HEK293 (cell line): Measurements from ENCODE around the gene GAS5.
A peak's percentile ranks its signal among the peaks of the same experiment; 100 is the strongest.

ENCODE experiments used
- HOXA7 ChIP-seq: sonication (generic); formaldehyde crosslinking; IDR thresholded peaks from 2 replicates; pipeline ENCODE4 v1.8.1; 2022; ENCODE audit warnings: missing genetic modification reagents, borderline replicate concordance
- KLF1 ChIP-seq: fragments of 450-650 bp; formaldehyde crosslinking; IDR thresholded peaks from 2 replicates; pipeline ENCODE4 v1.5.1; 2016; ENCODE audit warnings: missing biosample characterization, missing genetic modification characterization
- KLF8 ChIP-seq: fragments of 450-650 bp; formaldehyde crosslinking; IDR thresholded peaks from 2 replicates; pipeline ENCODE4 v1.5.1; 2016; ENCODE audit warnings: missing biosample characterization, missing genetic modification characterization
- SP2 ChIP-seq: fragments of 450-650 bp; formaldehyde crosslinking; IDR thresholded peaks from 2 replicates; pipeline ENCODE4 v1.5.1; 2016; ENCODE audit warnings: missing biosample characterization, missing genetic modification characterization
- ZIC2 ChIP-seq: fragments of 450-650 bp; formaldehyde crosslinking; IDR thresholded peaks from 2 replicates; pipeline ENCODE4 v1.5.1; 2016; ENCODE audit warnings: missing biosample characterization, missing genetic modification characterization
- ZNF121 ChIP-seq: fragments of 450-650 bp; formaldehyde crosslinking; IDR thresholded peaks from 2 replicates; pipeline ENCODE4 v1.5.1; 2016; ENCODE audit warnings: missing biosample characterization, missing genetic modification characterization
- ZNF169 ChIP-seq: fragments of 450-650 bp; formaldehyde crosslinking; IDR thresholded peaks from 2 replicates; pipeline ENCODE4 v1.5.1; 2016; ENCODE audit warnings: missing biosample characterization, missing genetic modification characterization
- ZNF202 ChIP-seq: fragments of 450-650 bp; formaldehyde crosslinking; IDR thresholded peaks from 2 replicates; pipeline ENCODE4 v1.5.1; 2016; ENCODE audit warnings: missing biosample characterization, missing genetic modification characterization, borderline replicate concordance
- ZNF239 ChIP-seq: fragments of 450-650 bp; formaldehyde crosslinking; IDR thresholded peaks from 2 replicates; pipeline ENCODE4 v1.5.1; 2016; ENCODE audit warnings: missing biosample characterization, missing genetic modification characterization
- ZNF302 ChIP-seq: fragments of 450-650 bp; formaldehyde crosslinking; IDR thresholded peaks from 2 replicates; pipeline ENCODE4 v1.5.1; 2016; ENCODE audit warnings: missing biosample characterization, missing genetic modification characterization, low read depth
- ZNF341 ChIP-seq: fragments of 450-650 bp; formaldehyde crosslinking; IDR thresholded peaks from 2 replicates; pipeline ENCODE4; 2016; ENCODE audit warnings: low read depth, missing biosample characterization, missing genetic modification characterization
- ZNF366 ChIP-seq: fragments of 450-650 bp; formaldehyde crosslinking; conservative IDR thresholded peaks from 2 replicates; pipeline ENCODE4 v1.5.1; 2016; ENCODE audit warnings: missing biosample characterization, missing genetic modification characterization
- ZNF426 ChIP-seq: fragments of 450-650 bp; formaldehyde crosslinking; IDR thresholded peaks from 2 replicates; pipeline ENCODE4 v1.5.1; 2017; ENCODE audit warnings: missing biosample characterization, missing genetic modification characterization, mild to moderate bottlenecking, inconsistent platforms, moderate library complexity
- ZNF433 ChIP-seq: fragments of 450-650 bp; formaldehyde crosslinking; IDR thresholded peaks from 2 replicates; pipeline ENCODE4 v1.5.1; 2016; ENCODE audit warnings: missing biosample characterization, missing genetic modification characterization, low read depth
- ZNF623 ChIP-seq: fragments of 450-650 bp; formaldehyde crosslinking; IDR thresholded peaks from 2 replicates; pipeline ENCODE4 v1.5.1; 2016; ENCODE audit warnings: missing biosample characterization, missing genetic modification characterization
- ZNF658 ChIP-seq: fragments of 450-650 bp; formaldehyde crosslinking; IDR thresholded peaks from 2 replicates; pipeline ENCODE4; 2016; ENCODE audit warnings: missing biosample characterization, missing genetic modification characterization
- ZSCAN30 ChIP-seq: fragments of 450-650 bp; IDR thresholded peaks from 2 replicates; pipeline ENCODE4 v1.5.1; 2018; ENCODE audit warnings: missing biosample characterization, mild to moderate bottlenecking, missing genetic modification characterization, moderate library complexity
- TF ChIP-seq, protein P1 (sequence below): fragments of 450-650 bp; formaldehyde crosslinking; IDR thresholded peaks from 2 replicates; pipeline ENCODE4 v1.5.1; 2016; ENCODE audit warnings: missing biosample characterization, missing genetic modification characterization
- TF ChIP-seq, protein P2 (sequence below): fragments of 450-650 bp; formaldehyde crosslinking; IDR thresholded peaks from 2 replicates; pipeline ENCODE4 v1.5.1; 2016; ENCODE audit warnings: missing biosample characterization, missing genetic modification characterization
- TF ChIP-seq, protein P3 (sequence below): fragments of 450-650 bp; formaldehyde crosslinking; IDR thresholded peaks from 2 replicates; pipeline ENCODE4 v1.5.1; 2016; ENCODE audit warnings: missing biosample characterization, missing genetic modification characterization
- TF ChIP-seq, protein P4 (sequence below): fragments of 450-650 bp; formaldehyde crosslinking; IDR thresholded peaks from 2 replicates; pipeline ENCODE4 v1.5.1; 2017; ENCODE audit warnings: missing biosample characterization, missing genetic modification characterization
- TF ChIP-seq, protein P5 (sequence below): fragments of 450-650 bp; formaldehyde crosslinking; IDR thresholded peaks from 2 replicates; pipeline ENCODE4 v1.5.0; 2017; ENCODE audit warnings: missing biosample characterization, missing genetic modification characterization, borderline replicate concordance
- TF ChIP-seq, protein P6 (sequence below): fragments of 450-650 bp; formaldehyde crosslinking; IDR thresholded peaks from 2 replicates; pipeline ENCODE4 v1.5.1; 2017; ENCODE audit warnings: missing biosample characterization, missing genetic modification characterization

Gene GAS5

DNA sequence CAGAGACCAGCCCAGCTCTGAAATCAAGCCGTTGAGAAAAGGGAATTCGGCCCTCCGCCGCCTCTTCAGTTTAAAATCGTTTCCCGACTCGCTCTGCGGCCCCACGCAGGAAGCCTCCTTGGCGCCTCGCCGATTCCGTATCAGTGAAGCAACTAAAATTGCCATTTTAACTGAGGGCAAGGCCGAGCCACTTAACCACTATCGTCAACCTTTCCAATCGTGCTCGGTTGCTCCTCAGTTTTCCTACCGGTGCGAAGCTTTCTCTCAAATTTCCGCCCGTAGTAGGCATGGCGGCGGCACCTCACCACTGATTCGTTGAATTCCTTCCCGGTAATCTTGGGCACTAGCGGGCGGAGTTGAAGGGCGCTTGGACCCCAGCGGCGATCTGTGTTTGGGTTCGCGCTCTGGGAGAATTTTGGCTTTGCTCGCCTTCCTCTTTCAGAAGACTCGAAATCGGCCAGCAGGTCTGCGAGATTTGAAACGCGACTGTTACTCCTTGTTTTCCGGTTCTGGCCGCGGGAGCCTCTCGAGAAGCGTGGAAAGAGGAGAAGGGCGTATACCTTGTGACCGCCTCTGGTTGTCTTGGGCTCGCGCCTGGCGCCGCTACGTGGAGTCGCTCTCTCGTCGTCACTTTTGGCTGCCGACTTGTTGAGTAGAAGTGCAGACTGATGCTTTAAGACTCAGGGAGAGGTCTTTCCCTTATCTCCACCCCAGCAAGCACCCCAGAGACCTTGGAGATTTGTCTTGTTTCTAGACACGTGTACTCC is 43.3 kb downstream of the GAS5 start, which contains the start of the genes CENPL and DARS2 (continued):
- TF ChIP-seq, protein P1, sequence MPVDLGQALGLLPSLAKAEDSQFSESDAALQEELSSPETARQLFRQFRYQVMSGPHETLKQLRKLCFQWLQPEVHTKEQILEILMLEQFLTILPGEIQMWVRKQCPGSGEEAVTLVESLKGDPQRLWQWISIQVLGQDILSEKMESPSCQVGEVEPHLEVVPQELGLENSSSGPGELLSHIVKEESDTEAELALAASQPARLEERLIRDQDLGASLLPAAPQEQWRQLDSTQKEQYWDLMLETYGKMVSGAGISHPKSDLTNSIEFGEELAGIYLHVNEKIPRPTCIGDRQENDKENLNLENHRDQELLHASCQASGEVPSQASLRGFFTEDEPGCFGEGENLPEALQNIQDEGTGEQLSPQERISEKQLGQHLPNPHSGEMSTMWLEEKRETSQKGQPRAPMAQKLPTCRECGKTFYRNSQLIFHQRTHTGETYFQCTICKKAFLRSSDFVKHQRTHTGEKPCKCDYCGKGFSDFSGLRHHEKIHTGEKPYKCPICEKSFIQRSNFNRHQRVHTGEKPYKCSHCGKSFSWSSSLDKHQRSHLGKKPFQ (tag by site-specific recombination), result no peak; the same call in 1 of the 2 replicates
- TF ChIP-seq ZNF121 (tag by site-specific recombination), result no peak
- TF ChIP-seq, protein P2, sequence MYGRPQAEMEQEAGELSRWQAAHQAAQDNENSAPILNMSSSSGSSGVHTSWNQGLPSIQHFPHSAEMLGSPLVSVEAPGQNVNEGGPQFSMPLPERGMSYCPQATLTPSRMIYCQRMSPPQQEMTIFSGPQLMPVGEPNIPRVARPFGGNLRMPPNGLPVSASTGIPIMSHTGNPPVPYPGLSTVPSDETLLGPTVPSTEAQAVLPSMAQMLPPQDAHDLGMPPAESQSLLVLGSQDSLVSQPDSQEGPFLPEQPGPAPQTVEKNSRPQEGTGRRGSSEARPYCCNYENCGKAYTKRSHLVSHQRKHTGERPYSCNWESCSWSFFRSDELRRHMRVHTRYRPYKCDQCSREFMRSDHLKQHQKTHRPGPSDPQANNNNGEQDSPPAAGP (tag by site-specific recombination), result no peak
- TF ChIP-seq ZNF433 (tag by site-specific recombination), result no peak
- TF ChIP-seq ZNF202 (tag by site-specific recombination), result no peak
- TF ChIP-seq, protein P3, sequence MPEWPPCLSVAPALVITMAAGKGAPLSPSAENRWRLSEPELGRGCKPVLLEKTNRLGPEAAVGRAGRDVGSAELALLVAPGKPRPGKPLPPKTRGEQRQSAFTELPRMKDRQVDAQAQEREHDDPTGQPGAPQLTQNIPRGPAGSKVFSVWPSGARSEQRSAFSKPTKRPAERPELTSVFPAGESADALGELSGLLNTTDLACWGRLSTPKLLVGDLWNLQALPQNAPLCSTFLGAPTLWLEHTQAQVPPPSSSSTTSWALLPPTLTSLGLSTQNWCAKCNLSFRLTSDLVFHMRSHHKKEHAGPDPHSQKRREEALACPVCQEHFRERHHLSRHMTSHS (tag by site-specific recombination), result no peak
- TF ChIP-seq ZNF302 (tag by site-specific recombination), result no peak
- peak; percentile 48; the same call in 1 of the 2 replicates for TF ChIP-seq ZNF366 (tag by site-specific recombination)
- TF ChIP-seq, protein P4, sequence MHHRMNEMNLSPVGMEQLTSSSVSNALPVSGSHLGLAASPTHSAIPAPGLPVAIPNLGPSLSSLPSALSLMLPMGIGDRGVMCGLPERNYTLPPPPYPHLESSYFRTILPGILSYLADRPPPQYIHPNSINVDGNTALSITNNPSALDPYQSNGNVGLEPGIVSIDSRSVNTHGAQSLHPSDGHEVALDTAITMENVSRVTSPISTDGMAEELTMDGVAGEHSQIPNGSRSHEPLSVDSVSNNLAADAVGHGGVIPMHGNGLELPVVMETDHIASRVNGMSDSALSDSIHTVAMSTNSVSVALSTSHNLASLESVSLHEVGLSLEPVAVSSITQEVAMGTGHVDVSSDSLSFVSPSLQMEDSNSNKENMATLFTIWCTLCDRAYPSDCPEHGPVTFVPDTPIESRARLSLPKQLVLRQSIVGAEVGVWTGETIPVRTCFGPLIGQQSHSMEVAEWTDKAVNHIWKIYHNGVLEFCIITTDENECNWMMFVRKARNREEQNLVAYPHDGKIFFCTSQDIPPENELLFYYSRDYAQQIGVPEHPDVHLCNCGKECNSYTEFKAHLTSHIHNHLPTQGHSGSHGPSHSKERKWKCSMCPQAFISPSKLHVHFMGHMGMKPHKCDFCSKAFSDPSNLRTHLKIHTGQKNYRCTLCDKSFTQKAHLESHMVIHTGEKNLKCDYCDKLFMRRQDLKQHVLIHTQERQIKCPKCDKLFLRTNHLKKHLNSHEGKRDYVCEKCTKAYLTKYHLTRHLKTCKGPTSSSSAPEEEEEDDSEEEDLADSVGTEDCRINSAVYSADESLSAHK (tag by site-specific recombination), result no peak
- no peak for TF ChIP-seq ZNF169 (tag by site-specific recombination)
- peak; percentile 53 for TF ChIP-seq ZNF341 (tag by site-specific recombination)
- TF ChIP-seq SP2 (tag by site-specific recombination), result peak; percentile 81
- TF ChIP-seq, protein P5, sequence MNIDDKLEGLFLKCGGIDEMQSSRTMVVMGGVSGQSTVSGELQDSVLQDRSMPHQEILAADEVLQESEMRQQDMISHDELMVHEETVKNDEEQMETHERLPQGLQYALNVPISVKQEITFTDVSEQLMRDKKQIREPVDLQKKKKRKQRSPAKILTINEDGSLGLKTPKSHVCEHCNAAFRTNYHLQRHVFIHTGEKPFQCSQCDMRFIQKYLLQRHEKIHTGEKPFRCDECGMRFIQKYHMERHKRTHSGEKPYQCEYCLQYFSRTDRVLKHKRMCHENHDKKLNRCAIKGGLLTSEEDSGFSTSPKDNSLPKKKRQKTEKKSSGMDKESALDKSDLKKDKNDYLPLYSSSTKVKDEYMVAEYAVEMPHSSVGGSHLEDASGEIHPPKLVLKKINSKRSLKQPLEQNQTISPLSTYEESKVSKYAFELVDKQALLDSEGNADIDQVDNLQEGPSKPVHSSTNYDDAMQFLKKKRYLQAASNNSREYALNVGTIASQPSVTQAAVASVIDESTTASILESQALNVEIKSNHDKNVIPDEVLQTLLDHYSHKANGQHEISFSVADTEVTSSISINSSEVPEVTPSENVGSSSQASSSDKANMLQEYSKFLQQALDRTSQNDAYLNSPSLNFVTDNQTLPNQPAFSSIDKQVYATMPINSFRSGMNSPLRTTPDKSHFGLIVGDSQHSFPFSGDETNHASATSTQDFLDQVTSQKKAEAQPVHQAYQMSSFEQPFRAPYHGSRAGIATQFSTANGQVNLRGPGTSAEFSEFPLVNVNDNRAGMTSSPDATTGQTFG (tag by site-specific recombination), result no peak
- peak; percentile 67; the same call in 1 of the 2 replicates for TF ChIP-seq KLF1 (tag by site-specific recombination)
- TF ChIP-seq ZIC2, result 0 out of 2 replicates have a peak, but pooled peaks have one; percentile 31
- no peak for TF ChIP-seq HOXA7 (CRISPR knock-in tag)
- TF ChIP-seq, protein P6, sequence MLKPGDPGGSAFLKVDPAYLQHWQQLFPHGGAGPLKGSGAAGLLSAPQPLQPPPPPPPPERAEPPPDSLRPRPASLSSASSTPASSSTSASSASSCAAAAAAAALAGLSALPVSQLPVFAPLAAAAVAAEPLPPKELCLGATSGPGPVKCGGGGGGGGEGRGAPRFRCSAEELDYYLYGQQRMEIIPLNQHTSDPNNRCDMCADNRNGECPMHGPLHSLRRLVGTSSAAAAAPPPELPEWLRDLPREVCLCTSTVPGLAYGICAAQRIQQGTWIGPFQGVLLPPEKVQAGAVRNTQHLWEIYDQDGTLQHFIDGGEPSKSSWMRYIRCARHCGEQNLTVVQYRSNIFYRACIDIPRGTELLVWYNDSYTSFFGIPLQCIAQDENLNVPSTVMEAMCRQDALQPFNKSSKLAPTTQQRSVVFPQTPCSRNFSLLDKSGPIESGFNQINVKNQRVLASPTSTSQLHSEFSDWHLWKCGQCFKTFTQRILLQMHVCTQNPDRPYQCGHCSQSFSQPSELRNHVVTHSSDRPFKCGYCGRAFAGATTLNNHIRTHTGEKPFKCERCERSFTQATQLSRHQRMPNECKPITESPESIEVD (tag by site-specific recombination), result no peak
- TF ChIP-seq KLF8 (tag by site-specific recombination), result no peak; the same call in none of the 2 replicates
- peak; percentile 44 for TF ChIP-seq ZSCAN30 (tag by site-specific recombination)
- TF ChIP-seq ZNF623, result no peak
- TF ChIP-seq ZNF658 (tag by site-specific recombination), result no peak
- TF ChIP-seq ZNF239 (tag by site-specific recombination), result no peak
- no peak for TF ChIP-seq ZNF426 (tag by site-specific recombination)
